PC-9 (cell line): ENCODE results near the gene SLC13A1. TPM values are rescaled to one million over a fixed set of nuclear protein-coding genes. Genes with fewer than 3 reads are reported as not detected.
"Not testable (repeated sequence)": the region's sequence is repeated elsewhere in the genome, so short reads cannot be mapped to it uniquely, and the experiment has no call there.

Experiments used
- BruUV-seq: library from RNA; stranded (reverse); fragments of 400-500 nt; replicated peaks from 2 replicates; lab custom pipeline; 2021; lab: Mats Ljungman, UMichigan
- CTCF ChIA-PET: fragments of 300-600 bp; sonication (Branson Sonifier 250); formaldehyde crosslinking; loops from one replicate; lab custom pipeline; 2022; ENCODE audit warnings: antibody characterized with exemption; lab: Charles Lee
- POLR2A ChIA-PET: fragments of 300-600 bp; sonication (Branson Sonifier 250); formaldehyde crosslinking; loops from one replicate; lab custom pipeline; 2022; ENCODE audit warnings: antibody characterized with exemption; ENCODE audit not compliant: unreplicated experiment; lab: Charles Lee
- DNase-seq, 2 experiments: peaks; one replicate each; pipeline versions ENCODE4 v3.0.0 to v3.0.0-alpha.2; 2015 to 2022; ENCODE audit warnings: mixed read lengths in 1 of 2
- H2AFZ ChIP-seq: fragments of 200-600 bp; sonication (generic); 2 replicates; pipeline ENCODE4 v1.8.1; 2017; ENCODE audit warnings: antibody characterized with exemption
- H3F3A ChIP-seq: fragments of 200-600 bp; sonication (generic); 2 replicates; pipeline ENCODE4 v1.8.1; 2017; ENCODE audit warnings: antibody characterized with exemption, mild to moderate bottlenecking, low read depth; ENCODE audit not compliant: insufficient read depth
- H3K27ac ChIP-seq: fragments of 200-600 bp; sonication (generic); 2 replicates; pipeline ENCODE4 v1.6.1; 2016; ENCODE audit warnings: mixed run types
- H3K27me3 ChIP-seq: fragments of 200-600 bp; sonication (generic); 2 replicates; pipeline ENCODE4 v1.6.1; 2016; ENCODE audit warnings: low read depth, mixed run types; ENCODE audit not compliant: insufficient read depth
- H3K36me3 ChIP-seq: fragments of 200-600 bp; sonication (generic); 2 replicates; pipeline ENCODE4 v1.6.1; 2016; ENCODE audit warnings: low read depth, mixed run types
- H3K4me1 ChIP-seq: fragments of 200-600 bp; sonication (generic); replicated peaks from 2 replicates; pipeline ENCODE4 v1.6.1; 2016; ENCODE audit warnings: mixed run types; ENCODE audit not compliant: insufficient read depth
- H3K4me2 ChIP-seq: fragments of 200-600 bp; sonication (generic); 2 replicates; pipeline ENCODE4 v1.6.1; 2017; ENCODE audit warnings: mixed run types
- H3K4me3 ChIP-seq: fragments of 200-600 bp; sonication (generic); 2 replicates; pipeline ENCODE4 v1.6.1; 2016; ENCODE audit warnings: mixed run types
- H3K79me2 ChIP-seq: fragments of 200-600 bp; sonication (generic); 2 replicates; pipeline ENCODE4 v1.6.1; 2017; ENCODE audit warnings: low read depth, mixed run types
- H3K9me2 ChIP-seq: fragments of 200-600 bp; sonication (generic); 2 replicates; pipeline ENCODE4 v1.8.1; 2017; ENCODE audit warnings: mild to moderate bottlenecking; ENCODE audit not compliant: insufficient read depth
- H3K9me3 ChIP-seq: fragments of 200-600 bp; sonication (generic); 2 replicates; pipeline ENCODE4 v1.8.1; 2016; ENCODE audit warnings: low read depth; ENCODE audit not compliant: insufficient read depth
- H4K20me1 ChIP-seq: fragments of 200-600 bp; sonication (generic); 2 replicates; pipeline ENCODE4 v1.8.1; 2017; ENCODE audit not compliant: insufficient read depth
- EZH2 ChIP-seq: fragments of 200-600 bp; sonication (generic); IDR thresholded peaks from 2 replicates; pipeline ENCODE4 v1.8.0; 2017; ENCODE audit warnings: antibody characterized with exemption, low read depth
- intact Hi-C: fragments of 100-400 bp; cut with micrococcal nuclease; formaldehyde crosslinking; loops from one replicate; pipeline ENCODE4 v1.10.0; 2022; ENCODE audit not compliant: unreplicated experiment
- total RNA-seq: library from RNA; stranded (reverse); gene quantifications from 2 replicates; pipeline ENCODE4 v1.2.3, GENCODE V29; 2021
- TF ChIP-seq, protein P1 (sequence below): fragments of 200-600 bp; sonication (generic); conservative IDR thresholded peaks from 2 replicates; pipeline ENCODE4 v1.6.1; 2017; ENCODE audit warnings: mixed run types, antibody characterized with exemption, mild to moderate bottlenecking, moderate library complexity

The SLC13A1 gene
- total RNA-seq, 1 experiment from 2014 or later: not detected

GRCh38 chr7:123230147-123230546 is 30.4 kb upstream of the SLC13A1 start:
- Histone ChIP-seq H3K27ac (no peak overlapping the region), H3K9me2 (no peaks in the 10 kb centered on the region), H3K4me2 (no peak overlapping the region), H3K4me3 (no peak overlapping the region), H3K9me3 (no peaks in the 10 kb centered on the region), H3K36me3 (no peaks in the 10 kb centered on the region), H3K4me1 (no peaks in the 10 kb centered on the region), H3K79me2 (no peaks in the 10 kb centered on the region), H4K20me1 (no peaks in the 10 kb centered on the region), H2AFZ (no peak overlapping the region), H3K27me3 (no peaks in the 10 kb centered on the region), H3F3A (no peaks in the 10 kb centered on the region)
- DNase-seq: no peak
- ChIA-PET CTCF (no interaction called here), POLR2A (no interaction called here)
- no TSS peak for BruUV-seq
- TF ChIP-seq, protein P1, sequence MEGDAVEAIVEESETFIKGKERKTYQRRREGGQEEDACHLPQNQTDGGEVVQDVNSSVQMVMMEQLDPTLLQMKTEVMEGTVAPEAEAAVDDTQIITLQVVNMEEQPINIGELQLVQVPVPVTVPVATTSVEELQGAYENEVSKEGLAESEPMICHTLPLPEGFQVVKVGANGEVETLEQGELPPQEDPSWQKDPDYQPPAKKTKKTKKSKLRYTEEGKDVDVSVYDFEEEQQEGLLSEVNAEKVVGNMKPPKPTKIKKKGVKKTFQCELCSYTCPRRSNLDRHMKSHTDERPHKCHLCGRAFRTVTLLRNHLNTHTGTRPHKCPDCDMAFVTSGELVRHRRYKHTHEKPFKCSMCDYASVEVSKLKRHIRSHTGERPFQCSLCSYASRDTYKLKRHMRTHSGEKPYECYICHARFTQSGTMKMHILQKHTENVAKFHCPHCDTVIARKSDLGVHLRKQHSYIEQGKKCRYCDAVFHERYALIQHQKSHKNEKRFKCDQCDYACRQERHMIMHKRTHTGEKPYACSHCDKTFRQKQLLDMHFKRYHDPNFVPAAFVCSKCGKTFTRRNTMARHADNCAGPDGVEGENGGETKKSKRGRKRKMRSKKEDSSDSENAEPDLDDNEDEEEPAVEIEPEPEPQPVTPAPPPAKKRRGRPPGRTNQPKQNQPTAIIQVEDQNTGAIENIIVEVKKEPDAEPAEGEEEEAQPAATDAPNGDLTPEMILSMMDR: no peak
- TF ChIP-seq EZH2: no peak
- intact Hi-C loops: no loop called here

DNA sequence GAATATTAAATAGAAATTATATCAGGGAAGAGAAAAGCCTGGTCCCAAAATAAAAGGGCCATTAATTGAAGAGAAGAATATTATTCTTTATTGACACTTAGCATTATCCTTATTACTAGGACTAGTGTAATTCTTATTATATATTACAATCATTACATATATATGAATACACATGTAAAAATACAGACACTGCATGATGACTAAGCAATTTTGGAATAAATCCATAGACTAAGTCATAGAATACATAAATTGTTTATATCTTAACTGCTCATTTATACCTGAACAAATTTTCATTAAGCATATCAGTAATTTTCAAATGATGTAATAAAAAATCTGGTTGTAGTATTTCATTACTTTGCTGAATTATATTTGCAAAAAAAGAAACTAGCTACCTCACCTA is 29.7 kb upstream of the SLC13A1 start:
- Histone ChIP-seq H3K27me3 (no peaks in the 10 kb centered on the region), H4K20me1 (no peaks in the 10 kb centered on the region), H3F3A (no peaks in the 10 kb centered on the region), H3K4me2 (no peak overlapping the region), H3K9me3 (no peaks in the 10 kb centered on the region), H3K4me1 (no peaks in the 10 kb centered on the region), H3K27ac (no peak overlapping the region), H3K9me2 (no peaks in the 10 kb centered on the region), H3K79me2 (no peaks in the 10 kb centered on the region), H3K4me3 (no peak overlapping the region), H3K36me3 (no peaks in the 10 kb centered on the region), H2AFZ (no peak overlapping the region)
- TF ChIP-seq, protein P1: no peak
- no peak for TF ChIP-seq EZH2
- BruUV-seq: no TSS peak
- ChIA-PET CTCF (interaction anchor here (0.6 kb wide), 1 partner anchor 703 kb away, joined by 4 read pairs; no protein-coding TSS in a partner anchor), POLR2A (no interaction called here)
- intact Hi-C loops: no loop called here
- no peak for DNase-seq

GRCh38 chr7:123227666-123228065 is 27.9 kb upstream of the SLC13A1 start:
- H3K9me3 ChIP-seq, H2AFZ ChIP-seq, H3K27ac ChIP-seq, H3F3A ChIP-seq, H3K36me3 ChIP-seq, intact Hi-C loops, DNase-seq, H4K20me1 ChIP-seq, H3K27me3 ChIP-seq, CTCF ChIA-PET, H3K4me3 ChIP-seq, BruUV-seq, H3K79me2 ChIP-seq, H3K4me1 ChIP-seq, H3K4me2 ChIP-seq, H3K9me2 ChIP-seq, POLR2A ChIA-PET: not testable (repeated sequence)

- Histone ChIP-seq H3K9me2 (0 out of 2 replicates have a peak, but pooled peaks cover 5% of the 10 kb centered on the region), H3K9me3 (no peaks in the 10 kb centered on the region), H3K27ac (no peak overlapping the region), H3K36me3 (no peaks in the 10 kb centered on the region), H3K4me2 (no peak overlapping the region), H3K27me3 (no peaks in the 10 kb centered on the region), H3K4me3 (no peak overlapping the region), H3K4me1 (no peaks in the 10 kb centered on the region), H4K20me1 (no peaks in the 10 kb centered on the region), H3K79me2 (no peaks in the 10 kb centered on the region), H3F3A (no peaks in the 10 kb centered on the region), H2AFZ (no peak overlapping the region)
- CTCF ChIA-PET: no interaction called here
- POLR2A ChIA-PET: no interaction called here
- no peak for TF ChIP-seq EZH2
- TF ChIP-seq, protein P1: no peak
- no TSS peak for BruUV-seq
- intact Hi-C loops: no loop called here
- no peak for DNase-seq
Observed at GRCh38 chr7:123220396-123220795, 20.6 kb upstream of the SLC13A1 start.
